ENCODE measurements around the gene RNF11.

The RNF11 gene

DNA sequence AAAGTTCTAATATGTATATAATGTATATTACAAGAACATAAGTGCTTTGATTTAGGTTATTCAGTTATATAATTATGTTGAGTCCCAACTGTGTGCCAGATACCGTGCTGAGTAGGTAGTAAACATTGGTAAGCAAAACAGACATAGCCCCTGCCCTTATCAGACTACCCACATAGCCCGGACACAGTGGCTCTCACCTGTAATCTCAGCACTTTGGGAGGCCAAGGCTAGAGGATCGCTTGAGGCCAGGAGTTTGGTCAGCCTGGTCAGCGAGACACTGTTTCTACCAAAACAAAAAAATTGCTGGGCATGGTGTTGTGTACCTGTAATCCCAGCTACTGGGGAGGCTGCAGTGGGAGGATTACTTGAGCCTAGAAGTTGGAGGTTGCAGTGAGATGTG is 30.7 kb downstream of the RNF11 start:
- Histone ChIP-seq H2AFZ (ENCODE audit: low read depth, low read length, severe bottlenecking) (no peak overlapping the region), H3K9me2 (replicated peaks; ENCODE audit: insufficient read depth, low read length) (no peaks in the 10 kb centered on the region), H3K36me3 (ENCODE audit: low read length) (no peaks in the 10 kb centered on the region), H3K27ac (ENCODE audit: low read depth, low read length) (no peak overlapping the region), H4K20me1 (ENCODE audit: low read depth, low read length) (no peaks in the 10 kb centered on the region), H3K9me3 (ENCODE audit: insufficient read depth, low read length) (no peaks in the 10 kb centered on the region), H3K9ac (ENCODE audit: low read length) (no peak overlapping the region), H3F3A (ENCODE audit: insufficient read depth) (no peaks in the 10 kb centered on the region), H3K4me3 (ENCODE audit: insufficient read depth, low read length, poor library complexity, severe bottlenecking) (no peak overlapping the region), H3K79me2 (ENCODE audit: insufficient read depth, low read length) (no peaks in the 10 kb centered on the region), H3K4me2 (ENCODE audit: low read depth, low read length, poor library complexity, severe bottlenecking) (no peak overlapping the region), H3K27me3 (ENCODE audit: low read length) (no peaks in the 10 kb centered on the region)
- TF ChIP-seq, protein P1, sequence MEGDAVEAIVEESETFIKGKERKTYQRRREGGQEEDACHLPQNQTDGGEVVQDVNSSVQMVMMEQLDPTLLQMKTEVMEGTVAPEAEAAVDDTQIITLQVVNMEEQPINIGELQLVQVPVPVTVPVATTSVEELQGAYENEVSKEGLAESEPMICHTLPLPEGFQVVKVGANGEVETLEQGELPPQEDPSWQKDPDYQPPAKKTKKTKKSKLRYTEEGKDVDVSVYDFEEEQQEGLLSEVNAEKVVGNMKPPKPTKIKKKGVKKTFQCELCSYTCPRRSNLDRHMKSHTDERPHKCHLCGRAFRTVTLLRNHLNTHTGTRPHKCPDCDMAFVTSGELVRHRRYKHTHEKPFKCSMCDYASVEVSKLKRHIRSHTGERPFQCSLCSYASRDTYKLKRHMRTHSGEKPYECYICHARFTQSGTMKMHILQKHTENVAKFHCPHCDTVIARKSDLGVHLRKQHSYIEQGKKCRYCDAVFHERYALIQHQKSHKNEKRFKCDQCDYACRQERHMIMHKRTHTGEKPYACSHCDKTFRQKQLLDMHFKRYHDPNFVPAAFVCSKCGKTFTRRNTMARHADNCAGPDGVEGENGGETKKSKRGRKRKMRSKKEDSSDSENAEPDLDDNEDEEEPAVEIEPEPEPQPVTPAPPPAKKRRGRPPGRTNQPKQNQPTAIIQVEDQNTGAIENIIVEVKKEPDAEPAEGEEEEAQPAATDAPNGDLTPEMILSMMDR (IDR thresholded peaks at IDR 0.05; ENCODE audit: insufficient read depth, low read length, poor library complexity, severe bottlenecking), result no peak
- TF ChIP-seq EZH2phosphoT487 (conservative IDR thresholded peaks at IDR 0.05; ENCODE audit: low read length), result no peak

DNA sequence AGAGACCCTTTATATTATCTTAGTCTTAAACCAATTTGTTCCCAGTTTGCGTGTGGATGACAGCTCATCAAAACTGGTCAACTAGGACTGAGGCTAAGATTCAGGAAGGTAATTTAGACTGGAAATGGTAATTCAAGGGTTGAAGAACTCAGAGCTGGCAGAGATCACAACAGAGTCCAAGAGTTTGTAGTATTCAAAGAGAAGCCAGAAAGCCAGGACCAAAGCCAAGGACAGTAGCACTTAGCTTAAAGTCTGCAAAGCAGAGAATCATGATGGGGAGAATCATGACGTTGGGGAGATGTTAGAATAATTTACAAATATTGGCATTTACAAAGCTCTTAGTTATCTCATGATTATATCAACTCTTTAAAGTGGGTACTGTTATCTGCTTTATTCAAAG is 32.6 kb downstream of the RNF11 start:
- Histone ChIP-seq H3K27ac (ENCODE audit: low read depth, low read length) (no peak overlapping the region), H3K4me3 (ENCODE audit: insufficient read depth, low read length, poor library complexity, severe bottlenecking) (no peak overlapping the region), H2AFZ (ENCODE audit: low read depth, low read length, severe bottlenecking) (no peak overlapping the region), H3K9me2 (replicated peaks; ENCODE audit: insufficient read depth, low read length) (no peaks in the 10 kb centered on the region), H4K20me1 (ENCODE audit: low read depth, low read length) (no peaks in the 10 kb centered on the region), H3K36me3 (ENCODE audit: low read length) (no peaks in the 10 kb centered on the region), H3K79me2 (ENCODE audit: insufficient read depth, low read length) (no peaks in the 10 kb centered on the region), H3K4me2 (ENCODE audit: low read depth, low read length, poor library complexity, severe bottlenecking) (no peak overlapping the region), H3F3A (ENCODE audit: insufficient read depth) (no peaks in the 10 kb centered on the region), H3K9me3 (ENCODE audit: insufficient read depth, low read length) (no peaks in the 10 kb centered on the region), H3K27me3 (ENCODE audit: low read length) (no peaks in the 10 kb centered on the region), H3K9ac (ENCODE audit: low read length) (no peak overlapping the region)
- no peak for TF ChIP-seq EZH2phosphoT487 (conservative IDR thresholded peaks at IDR 0.05; ENCODE audit: low read length)
- TF ChIP-seq, protein P1 (IDR thresholded peaks at IDR 0.05; ENCODE audit: insufficient read depth, low read length, poor library complexity, severe bottlenecking), result no peak

DNA sequence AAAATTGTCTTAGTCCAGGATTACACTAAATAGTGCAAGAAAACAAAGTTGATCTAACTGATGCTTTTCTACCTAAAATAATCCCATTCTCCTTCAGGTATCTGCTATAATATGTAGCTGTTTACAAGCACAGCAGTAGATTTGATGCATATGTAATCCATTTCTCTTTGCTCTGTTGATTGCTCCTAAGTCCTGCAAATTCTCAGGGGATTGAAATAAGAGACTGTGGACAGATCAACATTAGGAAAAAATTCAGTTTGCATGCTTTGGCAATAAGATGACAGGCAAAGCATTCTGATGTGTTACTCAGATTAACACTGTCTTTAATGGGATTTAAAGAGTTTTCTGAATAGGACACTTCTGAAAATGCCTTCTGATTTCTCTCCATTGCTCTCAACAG is 34.7 kb downstream of the RNF11 start:
- Histone ChIP-seq H3K4me2 (ENCODE audit: low read depth, low read length, poor library complexity, severe bottlenecking) (no peak overlapping the region), H2AFZ (ENCODE audit: low read depth, low read length, severe bottlenecking) (no peak overlapping the region), H3K9me3 (ENCODE audit: insufficient read depth, low read length) (no peaks in the 10 kb centered on the region), H3K36me3 (ENCODE audit: low read length) (no peaks in the 10 kb centered on the region), H4K20me1 (ENCODE audit: low read depth, low read length) (no peaks in the 10 kb centered on the region), H3K4me3 (ENCODE audit: insufficient read depth, low read length, poor library complexity, severe bottlenecking) (no peak overlapping the region), H3K79me2 (ENCODE audit: insufficient read depth, low read length) (no peaks in the 10 kb centered on the region), H3K27me3 (ENCODE audit: low read length) (no peaks in the 10 kb centered on the region), H3F3A (ENCODE audit: insufficient read depth) (no peaks in the 10 kb centered on the region), H3K27ac (ENCODE audit: low read depth, low read length) (no peak overlapping the region), H3K9ac (ENCODE audit: low read length) (no peak overlapping the region), H3K9me2 (replicated peaks; ENCODE audit: insufficient read depth, low read length) (no peaks in the 10 kb centered on the region)
- TF ChIP-seq, protein P1 (IDR thresholded peaks at IDR 0.05; ENCODE audit: insufficient read depth, low read length, poor library complexity, severe bottlenecking), result no peak
- TF ChIP-seq EZH2phosphoT487 (conservative IDR thresholded peaks at IDR 0.05; ENCODE audit: low read length), result no peak
